Testis (tissue), 2 donors: ENCODE data around the gene LCN15.
A peak's percentile ranks its signal among the peaks of the same experiment; 100 is the strongest.

ENCODE experiments used
- CTCF ChIP-seq, 3 experiments: fragments of 450-650 bp in 2 of 3; fragments of 200-600 bp in 1 of 3; sonication (generic) in 1 of 3; IDR thresholded peaks; one replicate each; pipeline ENCODE4 v1.5.1; 2016 to 2019; ENCODE audit warnings: antibody characterized with exemption in 3 of 3, mild to moderate bottlenecking in 2 of 3, moderate library complexity in 1 of 3
- POLR2A ChIP-seq: fragments of 450-650 bp; IDR thresholded peaks from one replicate; pipeline ENCODE4 v1.6.1; 2017; ENCODE audit warnings: antibody characterized with exemption, mild to moderate bottlenecking, moderate library complexity

- TF ChIP-seq POLR2A, result no peak
- TF ChIP-seq CTCF (IDR thresholded peaks at IDR 0.05), result peak; percentile 45 to 63 (median 54)
Measured at GRCh38 chr9:136784249-136784996, 20.1 kb upstream of the LCN15 start.
